Measurements from ENCODE around the gene CARD14.

DNA sequence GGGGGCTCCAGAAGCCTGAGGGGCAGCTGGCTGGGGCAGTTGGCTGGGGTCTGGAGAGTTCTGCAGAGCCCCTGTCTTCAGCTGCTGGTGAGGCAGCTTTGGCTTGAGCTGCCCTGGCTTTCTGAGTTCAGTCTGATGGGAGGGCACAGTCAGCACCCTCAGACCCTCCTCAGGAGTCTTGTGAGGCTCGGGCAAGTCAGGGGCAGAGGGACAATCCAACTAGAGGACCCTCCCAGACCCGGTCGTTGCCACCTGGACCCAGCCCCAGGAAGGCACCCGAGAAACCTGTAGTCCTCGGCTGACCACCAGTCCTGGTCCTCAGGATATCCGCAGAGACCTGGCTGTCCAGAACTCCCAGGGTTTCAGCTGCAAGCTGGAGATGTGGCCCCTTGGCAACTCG lies 1.9 kb downstream of the CARD14 start:
- TF ChIP-seq POLR2A (IDR thresholded peaks at IDR 0.05) (no peak), POLR2AphosphoS5 (IDR thresholded peaks at IDR 0.05) (no peak)
- TF ChIP-seq, protein P1, sequence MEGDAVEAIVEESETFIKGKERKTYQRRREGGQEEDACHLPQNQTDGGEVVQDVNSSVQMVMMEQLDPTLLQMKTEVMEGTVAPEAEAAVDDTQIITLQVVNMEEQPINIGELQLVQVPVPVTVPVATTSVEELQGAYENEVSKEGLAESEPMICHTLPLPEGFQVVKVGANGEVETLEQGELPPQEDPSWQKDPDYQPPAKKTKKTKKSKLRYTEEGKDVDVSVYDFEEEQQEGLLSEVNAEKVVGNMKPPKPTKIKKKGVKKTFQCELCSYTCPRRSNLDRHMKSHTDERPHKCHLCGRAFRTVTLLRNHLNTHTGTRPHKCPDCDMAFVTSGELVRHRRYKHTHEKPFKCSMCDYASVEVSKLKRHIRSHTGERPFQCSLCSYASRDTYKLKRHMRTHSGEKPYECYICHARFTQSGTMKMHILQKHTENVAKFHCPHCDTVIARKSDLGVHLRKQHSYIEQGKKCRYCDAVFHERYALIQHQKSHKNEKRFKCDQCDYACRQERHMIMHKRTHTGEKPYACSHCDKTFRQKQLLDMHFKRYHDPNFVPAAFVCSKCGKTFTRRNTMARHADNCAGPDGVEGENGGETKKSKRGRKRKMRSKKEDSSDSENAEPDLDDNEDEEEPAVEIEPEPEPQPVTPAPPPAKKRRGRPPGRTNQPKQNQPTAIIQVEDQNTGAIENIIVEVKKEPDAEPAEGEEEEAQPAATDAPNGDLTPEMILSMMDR (IDR thresholded peaks at IDR 0.05 in 8 of 11, conservative IDR thresholded peaks at IDR 0.05 in 3 of 11): no peak
